ENCODE data around the gene FZD2. TPM values are rescaled to one million over a fixed set of nuclear protein-coding genes. Genes with fewer than 3 reads are reported as not detected.

FZD2 gene
- total and polyA plus RNA-seq, 2 of the 13 experiments (the other 11 are each of a cell fraction or from before 2014, with no cell fraction given): 0.07 to 0.13 TPM

DNA sequence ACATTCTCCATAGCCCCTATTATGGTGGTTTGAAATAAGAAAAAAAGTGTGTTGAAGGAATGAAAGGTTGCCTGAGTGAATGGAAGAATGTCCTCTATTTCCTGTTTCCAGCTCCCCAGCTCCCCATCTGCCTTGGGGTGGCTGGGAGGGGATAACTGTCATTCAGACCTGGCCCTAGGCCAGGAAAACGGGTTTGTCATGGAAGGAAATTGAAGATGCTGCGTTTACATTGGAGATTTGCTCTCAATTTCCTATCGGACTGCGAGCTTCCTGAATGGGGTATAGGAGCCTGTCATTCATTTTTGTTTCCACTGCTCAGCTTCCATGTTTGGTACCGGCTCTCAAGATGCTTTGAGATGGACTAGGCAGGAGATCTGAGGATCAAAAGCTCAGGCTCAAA lies 2.2 kb upstream of the FZD2 start:
- intact Hi-C loops (cut with micrococcal nuclease; ENCODE audit: unreplicated experiment): no loop called here

More for the DNA sequence above, 2.2 kb upstream of the FZD2 start:
- TF ChIP-seq MXI1 (IDR thresholded peaks at IDR 0.05; ENCODE audit: borderline replicate concordance, low read depth, low read length) (no peak), ZNF143 (CRISPR knock-in tag; IDR thresholded peaks at IDR 0.05) (no peak), ATF6 (CRISPR knock-in tag; conservative IDR thresholded peaks at IDR 0.05) (no peak)
- TF ChIP-seq, protein P1, sequence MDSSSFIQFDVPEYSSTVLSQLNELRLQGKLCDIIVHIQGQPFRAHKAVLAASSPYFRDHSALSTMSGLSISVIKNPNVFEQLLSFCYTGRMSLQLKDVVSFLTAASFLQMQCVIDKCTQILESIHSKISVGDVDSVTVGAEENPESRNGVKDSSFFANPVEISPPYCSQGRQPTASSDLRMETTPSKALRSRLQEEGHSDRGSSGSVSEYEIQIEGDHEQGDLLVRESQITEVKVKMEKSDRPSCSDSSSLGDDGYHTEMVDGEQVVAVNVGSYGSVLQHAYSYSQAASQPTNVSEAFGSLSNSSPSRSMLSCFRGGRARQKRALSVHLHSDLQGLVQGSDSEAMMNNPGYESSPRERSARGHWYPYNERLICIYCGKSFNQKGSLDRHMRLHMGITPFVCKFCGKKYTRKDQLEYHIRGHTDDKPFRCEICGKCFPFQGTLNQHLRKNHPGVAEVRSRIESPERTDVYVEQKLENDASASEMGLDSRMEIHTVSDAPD (CRISPR knock-in tag; IDR thresholded peaks at IDR 0.05): no peak
- ATAC-seq (no peak), DNase-seq (ENCODE audit: low spot score) (no peak), FAIRE-seq (no peak)
- WGBS (ENCODE audit: low lambda C conversion rate): 20% methylated on average over 5 of the region's 5 CpGs
- Histone ChIP-seq H3K27ac (ENCODE audit: extremely low read length, insufficient read depth, low read length) (no peak overlapping the region), H3K36me3 (replicated peaks in 1 of 2; ENCODE audit: control insufficient read depth in 1 of 2, insufficient read depth in 2 of 2, low read length in 2 of 2) (no peaks in the 10 kb centered on the region), H2AFZ (ENCODE audit: low read length) (no peak overlapping the region), H3K9ac (ENCODE audit: insufficient read depth, low read depth, low read length) (no peak overlapping the region), H4K20me1 (ENCODE audit: insufficient read depth, low read length) (no peaks in the 10 kb centered on the region), H3K4me1 (ENCODE audit: insufficient read depth, low read length) (peaks cover 26% of the 10 kb centered on the region), H3K4me3 (replicated peaks in 1 of 3; ENCODE audit: insufficient read depth in 1 of 3, low read depth in 2 of 3, low read length in 3 of 3) (no peak overlapping the region), H3K27me3 (ENCODE audit: control insufficient read depth in 1 of 2, insufficient read depth in 2 of 2, low read length in 2 of 2) (peaks cover 7 to 56% of the 10 kb centered on the region in 2 experiments; a peak in 4 of 5 replicates), H3K4me2 (ENCODE audit: low read depth, low read length) (no peak overlapping the region), H3K79me2 (ENCODE audit: insufficient read depth, low read length) (no peaks in the 10 kb centered on the region), H3K9me3 (ENCODE audit: low read length) (no peaks in the 10 kb centered on the region)
- in situ Hi-C loops (cut with HindIII; ENCODE audit: extremely low pct_ligation_motif_present, low pct_unique_long_range_greater_than_20kb): no loop called here
- POLR2A ChIA-PET: no interaction called here
- CTCF ChIA-PET (ENCODE audit: low intra/inter-chr PET ratio, low total read pairs): no interaction called here
- BruUV-seq (replicated peaks): no TSS peak
